T-helper 9 cell (primary cell): ENCODE measurements around the gene NUDT15.
"Not testable (repeated sequence)": the region's sequence is repeated elsewhere in the genome, so short reads cannot be mapped to it uniquely, and the experiment has no call there.

ENCODE experiments used
- DNase-seq: peaks from one replicate; pipeline ENCODE4 v3.0.0-alpha.2; 2020

The NUDT15 gene

DNA sequence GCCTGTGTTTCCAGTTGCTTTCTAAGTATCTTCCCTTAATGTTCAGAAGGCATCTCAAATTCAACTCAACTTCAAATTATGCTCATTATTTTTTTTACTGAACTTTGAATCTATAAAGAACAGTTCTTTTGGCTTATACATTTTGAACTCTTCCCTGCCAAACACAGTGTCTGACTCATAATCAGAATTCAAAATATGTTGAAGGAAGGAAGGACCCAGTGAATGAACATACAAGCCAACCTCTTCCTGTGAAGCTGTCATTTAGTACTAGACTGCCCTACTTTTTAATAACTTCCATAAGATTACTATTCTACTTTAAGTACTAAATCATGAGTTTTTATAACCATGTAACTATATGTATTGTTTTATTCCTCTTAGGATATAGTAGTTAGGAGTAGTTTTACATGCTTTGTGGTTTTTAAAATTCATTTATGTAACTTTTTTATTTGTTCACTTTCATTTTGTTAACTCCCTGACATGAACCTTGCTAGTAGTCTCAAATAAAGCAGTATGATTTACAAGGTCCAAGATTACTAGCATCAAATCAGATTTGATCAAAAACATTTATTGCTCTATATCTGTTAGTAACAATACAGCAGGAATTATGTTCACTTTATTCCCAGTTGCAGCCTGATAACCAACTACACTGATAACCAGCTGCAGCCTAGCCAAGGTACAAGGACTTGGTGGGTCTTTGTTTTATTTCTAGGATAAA, 6.4 kb downstream of the NUDT15 start:
- DNase-seq = no peak

DNA sequence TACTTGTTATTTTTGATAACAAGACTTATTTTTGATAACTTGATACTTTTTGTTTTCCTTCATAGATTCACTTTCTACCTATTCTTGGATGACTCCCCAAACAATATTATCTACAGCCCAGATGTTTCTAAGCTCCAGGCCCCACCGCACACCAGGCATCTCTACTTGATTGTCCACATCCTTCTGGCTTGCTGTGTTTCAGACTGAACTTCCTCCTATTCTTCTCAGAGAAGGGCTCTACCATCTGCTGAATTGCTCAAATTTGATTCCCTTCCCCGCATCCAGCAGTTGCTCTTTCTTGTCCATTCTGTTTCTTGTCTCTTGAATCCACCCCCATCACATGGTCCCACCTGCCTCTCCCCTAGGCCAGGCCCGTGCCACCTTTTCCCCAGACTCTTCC, 13.0 kb downstream of the NUDT15 start:
- DNase-seq = no peak

- DNase-seq = no peak
These were observed 17.1 kb downstream of the NUDT15 start for GRCh38 chr13:48054601-48055000.

- DNase-seq = no peak
These were observed 18.2 kb downstream of the NUDT15 start for GRCh38 chr13:48055712-48056111.

DNA sequence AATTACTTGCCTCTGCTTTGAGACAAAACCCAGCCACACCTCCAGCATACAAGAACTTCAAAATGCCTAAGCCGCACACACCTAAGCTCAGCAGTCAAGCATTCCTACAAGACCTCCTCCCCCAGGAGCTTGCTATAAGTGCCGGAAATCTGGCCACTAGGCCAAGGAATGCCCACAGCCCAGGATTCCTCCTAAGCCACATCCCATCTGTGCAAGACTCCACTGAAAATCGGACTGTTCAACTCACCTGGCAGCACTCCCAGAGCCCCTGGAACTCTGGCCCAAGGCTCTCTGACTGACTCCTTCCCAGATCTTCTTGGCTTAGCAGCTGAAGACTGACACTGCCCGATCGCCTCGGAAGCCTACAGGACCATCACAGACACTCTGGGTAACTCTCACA, 21.0 kb downstream of the NUDT15 start:
- DNase-seq = not testable (repeated sequence)

GRCh38 chr13:48059951-48060350, 22.4 kb downstream of the NUDT15 start:
- not testable (repeated sequence) for DNase-seq

- no peak for DNase-seq
These were observed 28.9 kb downstream of the NUDT15 start for GRCh38 chr13:48066310-48066989.

DNA sequence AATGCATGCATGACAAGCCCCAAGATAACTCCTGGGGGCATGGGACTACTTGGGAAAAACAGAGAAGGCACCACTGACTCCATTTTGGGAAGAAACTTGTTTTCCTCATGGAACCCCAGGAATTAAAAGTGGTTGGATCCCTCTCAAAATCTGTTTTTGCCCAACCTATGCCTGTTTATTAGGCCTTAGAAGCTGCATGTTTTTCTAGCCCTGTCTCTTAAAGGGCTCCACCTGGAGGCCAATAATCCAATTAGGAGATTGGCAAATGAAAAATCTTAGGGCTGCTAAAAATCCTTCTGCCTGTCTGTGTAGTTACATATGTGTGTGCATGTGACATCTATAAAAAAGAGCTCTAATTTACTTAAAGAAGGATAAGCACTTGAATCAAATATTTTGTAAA, 30.5 kb downstream of the NUDT15 start:
- no peak for DNase-seq

DNA sequence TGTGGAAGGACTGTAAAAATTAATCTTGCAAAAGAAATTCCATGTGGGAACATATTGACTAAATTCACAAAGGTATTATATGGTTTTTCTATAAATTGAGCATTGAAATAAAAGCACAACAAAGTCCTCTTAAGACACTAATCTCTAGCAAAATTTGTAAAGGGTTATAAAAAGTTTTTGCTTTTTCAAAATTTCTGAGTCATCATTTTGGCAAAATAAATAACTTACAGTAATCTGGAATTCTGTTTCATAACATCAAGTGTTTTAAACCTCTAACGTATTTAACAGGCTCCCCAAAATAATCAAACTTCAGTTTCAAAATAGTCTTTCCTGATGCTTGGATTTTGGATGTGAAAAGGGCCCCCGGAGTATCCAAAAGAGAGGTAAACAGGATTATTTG, 31.4 kb downstream of the NUDT15 start:
- no peak for DNase-seq

- no peak for DNase-seq
These were observed 32.0 kb downstream of the NUDT15 start for GRCh38 chr13:48069573-48069972.

DNA sequence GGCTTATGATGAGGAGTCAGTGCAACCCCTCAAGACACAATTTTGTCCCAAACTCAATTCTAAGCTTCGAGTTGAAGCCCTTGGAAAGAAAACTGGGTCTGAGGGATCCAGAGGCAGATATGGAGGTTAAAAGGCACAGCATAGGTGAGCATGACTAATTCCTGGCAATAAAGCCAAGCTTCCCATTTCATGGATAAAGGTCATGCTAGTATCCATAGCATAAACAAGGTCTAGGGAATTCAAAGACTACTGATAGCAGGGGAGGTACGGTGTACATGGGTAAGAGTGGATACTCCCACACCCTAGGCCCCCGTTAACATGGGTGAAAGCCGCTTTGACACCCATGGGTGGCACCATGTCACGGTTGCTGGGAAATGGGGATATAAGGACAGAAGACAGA, 33.4 kb downstream of the NUDT15 start:
- no peak for DNase-seq

GRCh38 chr13:48072304-48072703, 34.8 kb downstream of the NUDT15 start:
- DNase-seq = no peak

DNA sequence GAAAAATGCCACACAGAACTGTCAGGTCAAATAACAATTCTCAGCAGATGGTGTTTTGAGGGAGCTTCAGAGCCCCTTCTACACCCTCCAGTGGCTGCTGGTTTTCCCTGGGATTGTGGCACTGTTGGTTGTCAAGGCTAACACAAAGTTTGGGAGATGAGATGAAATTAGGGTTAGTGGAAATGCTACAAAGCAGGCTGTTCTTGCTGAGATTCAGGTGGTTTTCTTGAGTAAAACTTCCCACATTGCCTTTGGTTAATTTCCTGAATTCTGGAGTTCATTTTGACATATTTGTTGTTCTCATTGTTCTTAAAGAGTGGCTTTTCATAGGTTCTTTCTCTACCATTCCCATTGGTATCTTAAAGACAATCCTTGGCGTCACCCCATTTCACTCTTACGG, 35.3 kb downstream of the NUDT15 start:
- no peak for DNase-seq

- no peak for DNase-seq
These were observed 36.5 kb downstream of the NUDT15 start for GRCh38 chr13:48074006-48074405.

DNA sequence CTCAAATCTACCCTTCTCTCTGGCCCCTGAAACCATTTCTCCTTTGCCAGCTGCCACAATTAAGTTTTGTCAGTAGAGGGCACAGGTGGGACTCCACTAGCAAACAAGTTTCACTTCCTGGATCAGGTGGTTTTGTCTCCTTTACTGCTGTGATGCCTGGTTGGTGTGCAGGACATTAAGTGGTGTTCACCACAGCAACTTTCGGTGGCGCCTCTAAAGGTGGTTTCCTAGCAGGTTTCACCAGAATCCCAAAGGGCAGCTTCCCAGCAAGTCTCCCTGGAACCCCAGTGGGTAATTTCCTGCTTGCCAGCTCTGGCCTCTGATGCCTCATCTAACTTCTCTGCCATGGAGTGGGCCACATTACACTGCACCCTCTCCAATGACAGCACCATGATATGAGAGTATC, 40.7 kb downstream of the NUDT15 start:
- no peak for DNase-seq

- DNase-seq = no peak
These were observed 44.2 kb downstream of the NUDT15 start for GRCh38 chr13:48081739-48082138.

DNA sequence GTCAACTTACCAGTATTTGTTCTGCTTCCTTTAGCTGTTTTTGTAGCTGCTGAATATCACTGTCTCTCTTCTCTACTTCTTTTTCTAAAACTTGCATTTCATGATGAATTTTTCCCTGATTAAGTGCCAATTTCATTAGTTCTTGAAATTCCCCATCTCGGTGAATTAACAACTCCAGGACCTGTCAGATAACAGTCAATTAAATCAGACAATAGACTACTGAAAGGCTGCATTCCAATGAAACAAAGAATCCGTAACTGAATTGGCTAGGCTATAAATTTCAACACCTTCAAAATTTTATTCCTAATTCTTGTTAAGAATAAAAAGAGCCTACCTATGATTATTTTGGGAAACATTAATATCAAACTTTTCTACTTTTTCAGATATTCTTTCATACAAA, 48.7 kb downstream of the NUDT15 start:
- no peak for DNase-seq

DNA sequence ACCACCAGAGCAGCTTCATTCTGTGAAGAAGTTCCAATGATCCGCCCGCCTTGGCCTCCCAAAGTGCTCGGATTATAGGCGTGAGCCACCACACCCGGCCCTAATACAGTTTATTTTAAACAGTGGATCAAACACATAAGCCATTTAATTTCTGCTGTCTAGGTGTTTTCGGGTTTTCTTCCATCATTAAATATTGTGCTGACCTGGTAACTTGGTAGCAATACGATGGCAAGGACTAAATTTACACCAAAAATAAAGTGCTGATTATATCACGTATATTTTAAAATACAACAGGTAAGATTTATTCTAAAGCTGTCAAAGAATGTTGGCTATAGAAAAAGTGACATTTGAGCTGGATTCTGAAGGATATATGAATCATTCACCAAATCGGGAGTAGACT, 56.1 kb downstream of the NUDT15 start:
- DNase-seq = no peak

DNA sequence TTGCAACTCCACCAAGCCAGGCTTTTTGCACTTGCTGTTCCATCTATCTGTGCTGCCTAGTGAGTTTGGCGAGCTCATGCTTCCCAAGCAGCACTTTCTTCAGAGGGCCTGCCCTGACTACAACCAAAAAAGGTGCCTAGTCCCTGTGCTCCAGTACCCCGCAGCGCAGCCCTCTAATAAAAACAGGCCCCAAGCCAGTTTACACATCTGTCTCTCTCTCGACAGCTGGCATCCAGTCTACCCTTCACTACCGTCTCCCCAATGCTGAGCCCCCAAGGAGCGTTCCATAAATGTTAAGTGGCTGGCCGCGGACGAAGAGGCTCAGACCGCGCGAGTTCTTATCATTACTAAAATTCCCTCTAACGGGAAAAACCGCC, 56.9 kb downstream of the NUDT15 start:
- no peak for DNase-seq

DNA sequence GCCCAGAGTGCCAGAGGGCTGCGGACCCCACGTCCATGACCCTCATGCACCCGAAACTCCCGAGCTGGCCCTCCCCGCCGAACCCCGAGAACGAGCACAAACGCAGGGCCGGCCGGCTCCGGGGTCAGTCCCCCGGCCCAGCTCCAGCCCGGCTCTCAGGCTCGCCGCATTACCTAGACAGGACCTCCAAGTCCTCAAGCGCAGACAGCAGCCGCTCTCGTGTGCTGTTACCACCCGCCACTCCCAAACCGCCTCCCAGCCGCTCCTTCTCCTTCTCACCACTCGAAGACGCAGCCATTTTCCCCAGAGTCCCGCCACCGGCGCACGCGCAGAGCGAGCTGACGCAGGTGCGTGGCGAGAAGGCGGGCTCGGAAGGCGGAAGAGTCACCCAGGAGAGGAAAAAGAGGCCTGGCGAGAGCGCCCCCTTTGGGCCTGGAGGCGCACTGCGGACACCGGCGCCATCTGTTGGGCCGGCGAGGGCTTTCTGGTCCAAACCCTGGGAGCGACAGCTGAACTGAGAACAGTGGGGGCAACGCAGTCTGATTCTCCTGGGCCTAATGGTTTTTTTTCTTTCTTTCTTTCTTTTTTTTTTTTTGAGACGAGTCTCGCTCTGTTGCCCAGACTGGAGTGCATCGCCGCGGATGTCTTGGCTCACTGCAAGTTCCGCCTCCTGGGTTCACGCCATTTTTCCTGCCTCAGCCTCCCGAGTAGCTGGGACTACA, 57.4 kb downstream of the NUDT15 start, which contains the start of gene MED4:
Gene MED4 (minus strand): TSS at position 324 of the 722 bp plus-strand sequence. CDS start 26 bp downstream, at position 298.
- DNase-seq = peak; percentile 98

- DNase-seq = no peak
These were observed 59.1 kb downstream of the NUDT15 start for GRCh38 chr13:48096670-48097069.
